HG03558 (cell line): Measurements from ENCODE around the gene UQCR11.

Source experiments
- ATAC-seq: cut with Tn5 transposase; IDR thresholded peaks from one replicate; pipeline ENCODE4 v1.9.1; 2021; ENCODE audit warnings: moderate number of reproducible peaks; ENCODE audit not compliant: unreplicated experiment; ENCODE audit errors: extremely low read depth

UQCR11 gene

DNA sequence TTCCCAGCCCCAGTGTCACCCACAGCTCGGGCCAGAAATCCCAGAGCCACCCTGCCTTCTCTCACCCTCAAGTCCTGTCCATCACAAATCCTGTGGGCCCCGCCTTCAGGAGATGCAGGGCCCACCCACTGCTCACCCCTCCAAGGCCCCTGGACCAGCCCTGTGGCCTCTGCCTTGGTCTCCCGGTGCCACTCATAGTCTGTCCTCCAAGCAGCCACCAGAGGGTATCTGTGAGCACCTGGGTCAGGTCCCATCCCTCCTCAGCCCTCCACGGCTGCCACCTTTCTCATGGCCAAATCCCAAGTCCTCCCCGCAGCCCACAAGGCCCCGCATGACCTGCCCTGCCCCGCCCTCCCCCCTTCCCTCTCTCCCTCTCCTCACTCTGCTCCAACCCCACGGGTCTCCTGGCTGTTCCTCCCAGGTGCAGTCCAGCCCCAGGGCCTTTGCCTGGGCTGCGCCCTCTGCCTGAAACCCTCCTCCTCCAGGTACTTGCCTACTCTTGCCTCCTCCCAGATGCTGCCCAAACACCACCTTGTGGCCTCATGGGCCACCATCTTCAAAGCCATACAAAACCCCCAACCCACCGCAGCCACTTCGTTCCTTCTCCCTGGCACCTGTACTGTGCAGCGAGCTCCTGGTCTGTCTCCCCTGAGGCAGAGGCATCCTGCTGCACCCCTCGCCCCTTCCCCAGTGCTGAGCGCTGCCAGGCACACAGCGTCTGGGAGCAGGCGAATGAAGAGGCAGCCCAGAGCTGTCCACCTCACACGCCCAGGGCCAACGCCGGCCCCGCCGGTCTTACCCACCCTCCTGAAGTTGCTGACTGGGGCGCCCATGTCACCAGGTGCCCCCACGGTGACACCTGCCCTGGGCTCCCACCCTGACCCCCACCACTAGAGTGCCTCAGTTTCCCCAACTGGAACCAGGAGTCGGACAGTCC, 13.2 kb upstream of the UQCR11 start:
- ATAC-seq: no peak

DNA sequence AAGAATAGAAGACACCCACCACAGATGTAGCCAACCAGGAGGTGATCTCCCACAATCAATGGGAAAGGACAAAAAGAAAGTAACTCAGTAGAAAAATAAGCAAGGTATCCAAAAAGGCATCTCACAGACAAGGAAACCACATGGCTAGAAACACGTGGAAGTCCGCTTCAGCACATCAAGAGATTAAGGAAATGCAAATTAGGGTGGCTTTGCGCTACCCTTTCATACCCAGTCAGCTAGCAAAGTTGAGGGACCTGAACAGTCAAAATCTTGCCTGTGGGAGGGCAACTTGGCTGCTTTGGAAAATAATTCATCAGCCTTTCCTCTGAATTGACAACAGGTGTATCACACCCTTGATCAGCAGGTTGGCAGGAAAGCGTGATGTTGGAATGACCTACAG, 11.6 kb upstream of the UQCR11 start:
- ATAC-seq: no peak

GRCh38 chr19:1616396-1616795, 11.1 kb upstream of the UQCR11 start:
- no peak for ATAC-seq

- no peak for ATAC-seq
Observed at GRCh38 chr19:1615156-1615765, 10.0 kb upstream of the UQCR11 start.

DNA sequence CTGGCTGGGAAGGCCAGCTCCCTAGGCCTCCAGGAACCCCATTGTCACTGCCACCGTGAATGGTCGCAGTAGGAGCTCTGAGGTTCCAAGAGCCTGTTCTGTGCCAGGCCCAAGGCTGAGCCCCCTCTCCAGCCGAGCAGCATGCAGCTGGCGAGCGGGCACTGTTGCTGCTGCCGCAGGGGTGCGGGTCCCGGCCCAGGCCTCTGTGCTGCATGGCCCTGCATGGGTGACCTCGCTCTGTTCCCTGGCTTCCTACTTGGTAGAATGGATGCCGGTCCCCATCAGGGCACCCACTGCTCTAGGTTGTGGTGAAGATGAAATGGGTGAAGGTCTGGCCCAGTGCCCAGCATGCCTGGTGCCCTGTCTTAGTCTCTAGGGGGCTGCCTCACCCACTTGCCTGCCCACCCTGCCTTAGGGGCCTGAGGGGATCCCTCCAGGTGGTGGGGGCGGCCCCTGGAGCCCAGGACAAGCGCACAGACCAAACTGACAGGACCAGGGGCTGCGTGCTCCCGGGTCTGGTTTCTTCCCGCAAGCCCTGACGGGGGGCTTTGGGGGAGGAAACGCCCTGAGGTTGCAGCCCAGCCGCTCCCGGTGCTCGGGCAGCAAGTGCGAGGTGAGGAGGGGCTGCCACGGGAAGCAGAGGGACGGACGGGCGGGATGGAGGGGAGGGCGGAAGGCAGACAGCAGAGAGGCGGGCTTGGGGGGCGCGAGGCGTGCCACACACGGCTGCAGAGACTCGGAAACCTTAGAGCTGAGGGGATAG, 8.7 kb upstream of the UQCR11 start:
- no peak for ATAC-seq

DNA sequence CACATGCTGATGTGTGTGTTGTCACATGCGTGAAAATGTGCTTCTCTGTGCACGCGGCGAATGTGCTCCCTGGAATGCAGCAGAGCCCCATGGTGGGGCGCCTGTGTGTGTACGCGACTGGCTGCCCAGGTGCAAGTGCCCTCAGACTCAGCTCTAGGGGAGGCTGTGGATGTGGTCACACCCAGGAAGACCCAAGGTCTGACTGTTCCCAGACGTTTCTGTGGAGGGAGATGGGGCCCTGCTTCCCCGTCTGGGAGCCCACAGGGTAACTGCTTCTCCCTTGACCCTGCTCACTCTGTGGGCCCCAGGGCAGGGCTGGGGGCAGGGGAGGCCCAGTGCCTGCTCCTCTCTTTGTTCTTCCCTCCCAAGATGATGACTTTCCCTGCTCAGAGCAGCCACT, 7.9 kb upstream of the UQCR11 start:
- no peak for ATAC-seq

DNA sequence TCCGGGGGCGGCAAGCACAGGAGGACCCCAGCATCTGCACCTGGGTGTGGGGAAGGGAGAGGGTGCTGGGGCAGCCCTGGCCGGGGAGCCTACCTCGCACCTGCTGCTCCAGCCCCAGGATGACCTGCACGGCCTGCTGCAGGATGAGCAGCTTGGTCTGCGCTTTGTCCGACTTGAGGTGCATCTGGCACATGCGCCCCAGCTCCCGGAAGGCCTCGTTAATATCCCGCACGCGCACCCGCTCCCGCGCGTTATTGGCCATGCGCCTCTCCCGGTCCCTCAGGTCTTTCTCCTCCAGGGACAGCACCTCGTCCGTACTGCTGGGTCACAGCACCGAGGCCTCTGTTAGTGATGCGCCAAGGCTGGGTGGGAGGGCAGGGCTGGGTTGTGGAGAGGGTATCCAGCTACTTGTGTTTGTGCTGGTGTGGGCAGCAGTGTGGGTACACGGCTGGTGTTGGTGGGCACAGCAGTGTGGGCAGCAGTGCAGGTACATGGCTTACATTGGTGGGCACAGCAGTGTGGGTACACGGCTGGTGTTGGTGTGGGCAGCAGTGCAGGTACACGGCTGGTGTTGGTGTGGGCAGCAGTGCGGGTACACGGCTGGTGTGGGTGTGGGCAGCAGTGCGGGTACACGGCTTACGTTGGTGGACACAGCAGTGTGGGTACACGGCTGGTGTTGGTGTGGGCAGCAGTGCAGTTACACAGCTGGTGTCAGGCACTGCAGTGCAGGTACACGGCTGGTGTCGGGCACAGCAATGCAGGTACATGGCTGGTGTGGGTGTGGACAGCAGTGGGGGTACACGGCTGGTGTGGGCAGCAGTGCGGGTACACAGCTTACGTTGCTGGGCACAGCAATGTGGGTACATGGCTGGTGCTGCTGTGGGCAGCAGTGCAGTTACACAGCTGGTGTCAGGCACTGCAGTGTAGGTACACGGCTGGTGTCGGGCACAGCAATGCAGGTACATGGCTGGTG, 7.1 kb upstream of the UQCR11 start:
- no peak for ATAC-seq

DNA sequence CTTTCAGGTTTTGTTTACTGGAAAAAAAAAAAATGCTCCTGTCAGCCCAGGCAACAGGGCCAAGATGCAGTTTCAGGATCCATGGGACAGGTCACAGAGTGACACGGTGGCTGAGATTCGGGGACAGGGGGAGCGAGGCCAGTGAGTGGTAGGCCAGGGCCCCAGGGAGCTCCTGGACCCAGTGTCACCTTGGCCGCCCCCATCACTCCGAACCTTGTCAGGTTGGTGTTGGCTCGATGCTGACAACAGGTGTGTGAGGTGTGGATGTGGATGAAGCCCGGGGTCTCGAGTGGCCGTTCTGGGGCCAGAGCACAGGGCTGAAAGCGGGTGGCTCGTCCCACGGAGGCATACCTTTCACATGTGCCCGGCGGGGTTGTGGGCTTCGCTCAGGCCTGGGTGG, 6.1 kb upstream of the UQCR11 start:
- no peak for ATAC-seq

DNA sequence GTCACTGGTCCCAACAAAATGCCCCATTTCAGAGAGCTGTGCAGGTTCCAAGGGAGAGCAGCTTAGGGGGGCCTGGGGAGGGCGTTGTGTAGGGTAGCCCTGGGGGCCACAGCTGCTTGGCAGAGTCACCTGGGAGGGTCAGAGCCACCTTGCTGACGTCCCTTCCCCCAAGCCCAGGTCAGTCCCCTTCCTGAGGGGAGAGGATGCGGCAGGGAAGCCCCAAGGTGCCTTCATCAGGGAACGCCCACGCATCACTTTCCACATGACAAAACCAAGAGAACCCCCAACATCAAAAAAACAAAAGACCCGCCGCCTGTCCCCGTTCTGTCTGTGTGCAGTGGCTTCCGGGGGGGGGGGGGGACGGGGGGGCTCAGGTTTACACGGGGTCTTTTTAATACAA, 5.3 kb upstream of the UQCR11 start:
- no peak for ATAC-seq

- no peak for ATAC-seq
Observed at GRCh38 chr19:1609680-1610474, 4.6 kb upstream of the UQCR11 start.

GRCh38 chr19:1609103-1609396, 3.8 kb upstream of the UQCR11 start:
- ATAC-seq: no peak

DNA sequence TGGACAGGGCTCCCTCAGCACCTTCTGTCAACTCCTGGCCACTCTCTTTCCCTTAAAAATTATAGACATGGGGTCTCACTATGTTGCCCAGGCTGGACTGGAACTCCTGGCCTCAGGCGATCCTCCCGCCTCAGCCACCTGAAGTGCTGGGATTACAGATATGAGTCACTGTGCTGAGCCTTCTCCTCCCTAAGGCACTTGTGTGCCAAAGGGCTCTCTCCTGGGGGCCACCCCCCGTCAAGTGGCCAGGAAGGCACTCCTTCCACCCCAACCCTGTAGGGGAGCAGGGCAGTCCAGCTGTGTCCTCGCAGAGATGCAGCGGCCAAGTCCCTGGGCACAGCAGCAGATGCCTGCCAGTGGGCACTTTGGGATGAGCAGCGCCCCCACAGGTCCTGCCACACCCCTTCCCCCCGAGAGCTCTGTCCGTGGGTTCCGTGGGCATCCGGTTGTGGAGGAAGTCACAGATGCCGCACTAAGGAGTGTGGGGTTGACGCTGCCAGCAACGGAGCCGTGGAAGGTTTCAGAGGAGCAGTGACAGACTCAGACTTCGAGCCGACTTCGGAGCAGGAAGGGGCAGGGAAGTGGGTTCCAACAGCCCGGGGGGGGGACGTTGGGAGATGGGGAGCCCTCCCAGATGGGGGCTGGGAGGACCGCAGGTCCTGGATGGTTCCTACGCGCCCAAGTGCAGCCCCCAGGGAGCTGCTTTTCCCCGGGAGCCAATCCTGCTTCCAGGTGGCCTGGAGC, 3.3 kb upstream of the UQCR11 start:
- ATAC-seq: no peak

- no peak for ATAC-seq
Observed at GRCh38 chr19:1606138-1606651, 933 bp upstream of the UQCR11 start.

DNA sequence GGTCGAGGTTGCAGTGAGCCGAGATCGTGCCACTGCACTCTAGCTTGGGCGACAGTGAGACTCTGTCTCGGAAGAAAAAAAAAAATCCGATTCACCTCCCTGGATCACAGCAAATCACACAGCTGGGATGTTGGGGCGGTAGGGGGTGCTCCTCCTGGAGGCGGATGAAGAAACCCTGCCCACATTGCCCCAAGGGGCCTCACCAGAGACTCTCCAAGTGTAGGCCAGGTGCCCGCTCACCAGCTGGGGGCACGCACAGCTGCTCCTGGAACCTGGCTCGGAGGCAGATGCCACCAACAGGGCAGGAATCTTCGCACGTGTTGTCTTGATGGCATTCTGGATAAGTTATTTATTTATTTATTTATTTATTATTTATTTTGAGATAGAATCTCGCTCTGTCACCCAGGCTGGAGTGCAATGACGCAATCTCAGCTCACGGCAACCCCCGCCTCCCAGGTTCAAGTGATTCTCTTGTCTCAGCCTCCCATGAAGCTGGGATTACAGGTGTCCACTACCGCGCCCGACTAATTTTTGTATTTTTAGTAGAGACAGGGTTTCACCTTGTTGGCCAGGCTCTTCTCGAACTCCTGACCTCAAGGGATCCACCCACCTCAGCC, 3.1 kb downstream of the UQCR11 start:
- no peak for ATAC-seq

- ATAC-seq: no peak
Observed at GRCh38 chr19:1601613-1602064, 3.6 kb downstream of the UQCR11 start.

- ATAC-seq: no peak
Observed at GRCh38 chr19:1599460-1599846, 5.8 kb downstream of the UQCR11 start.

DNA sequence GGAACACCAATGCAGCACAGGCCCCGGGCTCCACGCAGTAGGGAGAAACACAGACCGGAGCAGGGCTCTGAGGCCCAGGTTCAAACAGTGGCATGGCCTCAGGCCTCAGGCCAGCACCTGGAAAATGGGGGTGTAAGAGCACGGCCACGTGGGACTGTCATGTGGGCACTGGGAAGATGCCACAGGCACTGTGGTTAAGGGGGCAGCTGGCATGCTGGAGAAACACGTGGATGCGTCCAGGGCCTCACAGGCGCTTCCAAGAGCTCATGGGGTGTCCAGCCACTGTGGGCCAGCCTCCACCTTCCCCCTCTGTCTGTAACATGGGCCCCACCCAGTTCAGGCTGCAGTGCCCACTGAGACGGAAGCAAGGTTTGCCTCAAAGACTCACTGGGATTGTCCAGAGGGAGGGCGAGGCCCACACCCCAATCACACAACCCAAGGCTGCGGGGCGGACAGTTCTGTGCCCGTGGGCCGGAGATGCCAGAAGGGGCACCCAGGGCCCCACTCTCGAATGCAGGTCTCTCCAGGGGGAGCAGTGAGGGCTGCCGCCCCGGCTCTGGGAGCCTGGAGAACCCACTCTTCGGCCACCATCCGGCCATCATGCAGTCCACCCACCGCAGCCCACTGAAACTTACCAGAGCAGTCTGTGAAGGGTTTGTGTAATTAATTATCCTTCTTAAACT, 6.3 kb downstream of the UQCR11 start:
- ATAC-seq: no peak

- ATAC-seq: no peak
Observed at GRCh38 chr19:1593501-1593772, 11.8 kb downstream of the UQCR11 start.
